Measurements from ENCODE around the gene SMC1B. TPM values are rescaled to one million over a fixed set of nuclear protein-coding genes. Genes with fewer than 3 reads are reported as not detected.
"Not testable (repeated sequence)": the region's sequence is repeated elsewhere in the genome, so short reads cannot be mapped to it uniquely, and the experiment has no call there.

SMC1B gene
- total RNA-seq, 4 donors from 2014 or later, result not detected

DNA sequence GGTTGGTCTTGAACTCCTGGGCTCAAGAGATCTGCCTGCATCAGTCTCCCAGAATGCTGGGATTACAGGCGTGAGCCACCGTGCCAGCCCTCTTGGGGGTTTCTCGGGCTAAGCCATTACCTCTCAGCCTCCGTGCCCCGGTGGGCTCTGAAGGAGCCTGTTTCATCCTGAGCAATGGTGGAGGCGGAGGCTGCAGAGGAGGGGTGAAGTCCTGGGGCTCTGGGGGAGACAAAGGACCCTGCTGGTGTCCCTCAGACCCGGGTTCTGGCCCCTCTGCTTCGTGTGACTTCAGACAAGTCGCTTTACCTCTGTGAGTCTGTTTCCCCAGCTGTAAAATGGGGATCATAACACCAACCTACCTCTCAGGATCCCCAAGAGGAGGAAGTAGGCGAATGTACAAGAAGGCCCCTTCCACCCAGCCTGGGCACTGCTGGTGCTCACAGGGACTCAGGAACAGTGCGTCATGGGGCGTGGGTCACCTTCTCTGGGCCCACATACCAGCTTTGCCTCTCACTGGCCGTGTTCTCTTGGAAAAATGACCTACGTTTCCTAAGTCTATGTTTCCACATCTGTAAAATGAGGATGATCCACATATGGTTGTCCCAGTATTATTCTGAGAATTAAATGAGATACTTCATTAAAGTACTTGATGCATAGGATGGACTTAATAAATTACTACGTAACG, 36.8 kb upstream of the SMC1B start:
- ATAC-seq, result no peak
- 78 to 100% methylated on average over 1 to 4 of the region's 16 CpGs for WGBS, 2 donors (ENCODE audit: low coverage in 1 of 2)
- H3K27me3 ChIP-seq, result no peaks in the 10 kb centered on the region
- H3K4me1 ChIP-seq, result peaks cover 0 to 30% (median 0%) of the 10 kb centered on the region in 3 donors
- H3K27ac ChIP-seq, result peak overlapping the region in 3 of 4 donors; percentile 71 to 76 (median 71)
- H3K4me3 ChIP-seq, result no peak overlapping the region
- TF ChIP-seq EP300 (IDR thresholded peaks at IDR 0.05) (no peak), POLR2A (IDR thresholded peaks at IDR 0.05) (no peak), POLR2AphosphoS5 (IDR thresholded peaks at IDR 0.05) (no peak)
- TF ChIP-seq, protein P1, sequence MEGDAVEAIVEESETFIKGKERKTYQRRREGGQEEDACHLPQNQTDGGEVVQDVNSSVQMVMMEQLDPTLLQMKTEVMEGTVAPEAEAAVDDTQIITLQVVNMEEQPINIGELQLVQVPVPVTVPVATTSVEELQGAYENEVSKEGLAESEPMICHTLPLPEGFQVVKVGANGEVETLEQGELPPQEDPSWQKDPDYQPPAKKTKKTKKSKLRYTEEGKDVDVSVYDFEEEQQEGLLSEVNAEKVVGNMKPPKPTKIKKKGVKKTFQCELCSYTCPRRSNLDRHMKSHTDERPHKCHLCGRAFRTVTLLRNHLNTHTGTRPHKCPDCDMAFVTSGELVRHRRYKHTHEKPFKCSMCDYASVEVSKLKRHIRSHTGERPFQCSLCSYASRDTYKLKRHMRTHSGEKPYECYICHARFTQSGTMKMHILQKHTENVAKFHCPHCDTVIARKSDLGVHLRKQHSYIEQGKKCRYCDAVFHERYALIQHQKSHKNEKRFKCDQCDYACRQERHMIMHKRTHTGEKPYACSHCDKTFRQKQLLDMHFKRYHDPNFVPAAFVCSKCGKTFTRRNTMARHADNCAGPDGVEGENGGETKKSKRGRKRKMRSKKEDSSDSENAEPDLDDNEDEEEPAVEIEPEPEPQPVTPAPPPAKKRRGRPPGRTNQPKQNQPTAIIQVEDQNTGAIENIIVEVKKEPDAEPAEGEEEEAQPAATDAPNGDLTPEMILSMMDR (IDR thresholded peaks at IDR 0.05), result no peak
- no peaks in the 10 kb centered on the region for H3K36me3 ChIP-seq
- H3K9me3 ChIP-seq, result no peaks in the 10 kb centered on the region

DNA sequence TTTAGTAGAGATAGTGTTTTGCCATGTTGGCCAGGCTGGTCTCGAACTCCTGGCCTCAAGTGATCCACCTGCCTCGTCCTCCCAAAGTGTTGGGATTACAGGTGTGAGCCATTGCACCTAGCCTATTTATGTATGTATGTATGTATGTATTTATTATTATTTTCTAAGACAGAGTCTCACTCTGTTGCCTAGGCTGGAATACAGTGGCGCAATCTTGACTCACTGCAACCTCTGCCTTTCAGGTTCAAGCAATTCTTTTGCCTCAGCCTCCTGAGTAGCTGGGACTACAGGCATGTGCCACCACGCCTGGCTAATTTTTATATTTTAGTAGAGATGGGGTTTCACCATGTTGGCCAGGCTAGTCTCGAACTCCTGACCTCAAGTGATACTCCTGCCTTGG, 36.0 kb upstream of the SMC1B start:
- H3K36me3 ChIP-seq, H3K9me3 ChIP-seq, H3K4me3 ChIP-seq, ATAC-seq, H3K27me3 ChIP-seq: not testable (repeated sequence)
- H3K4me1 ChIP-seq, result peaks cover 0 to 30% (median 0%) of the 10 kb centered on the region in 3 donors
- WGBS, 2 donors (ENCODE audit: low coverage in 1 of 2), result 98 to 100% methylated on average over 3 to 5 of the region's 5 CpGs
- H3K27ac ChIP-seq, result peak overlapping the region in 3 of 4 donors; percentile 71 to 76 (median 71)

DNA sequence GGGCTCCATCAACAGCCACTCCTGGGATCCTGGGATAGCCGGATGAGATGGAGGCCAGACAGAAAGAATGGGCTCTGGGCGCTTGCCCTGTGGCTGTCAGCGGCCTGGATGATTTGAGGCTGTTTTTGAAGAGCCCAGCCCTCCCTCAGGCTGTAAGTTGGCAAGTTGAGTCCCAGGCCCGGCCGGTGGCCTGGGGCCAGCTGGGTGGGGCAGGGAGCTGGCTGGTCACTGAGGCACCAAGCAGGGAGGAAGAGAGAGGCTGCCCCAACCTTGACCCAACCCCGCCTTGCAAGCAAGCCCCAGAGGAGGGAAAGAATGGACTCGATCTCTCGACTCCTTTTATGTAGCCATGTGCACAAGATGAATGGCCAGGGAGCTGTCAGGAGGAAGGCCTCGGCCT, 35.0 kb upstream of the SMC1B start:
- peak overlapping the region in 3 of 4 donors; percentile 2 to 71 (median 11) for H3K27ac ChIP-seq

DNA sequence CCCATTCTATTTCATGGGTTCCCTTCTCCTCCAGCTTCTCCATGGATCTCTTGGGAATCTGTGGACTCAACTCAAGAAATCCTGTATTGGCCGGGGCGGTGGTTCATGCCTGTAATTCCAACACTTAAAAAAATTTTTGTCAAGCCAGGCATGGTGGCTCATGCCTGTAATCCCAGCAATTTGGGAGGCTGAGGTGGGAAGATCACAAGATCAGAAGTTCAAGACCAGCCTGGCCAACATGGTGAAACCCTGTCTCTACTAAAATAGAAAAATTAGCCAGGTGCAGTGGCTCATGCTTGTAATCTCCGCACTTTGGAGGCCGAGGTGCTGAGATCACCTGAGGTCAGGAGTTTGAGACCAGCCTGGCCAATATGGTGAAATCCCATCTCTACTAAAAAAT, 34.2 kb upstream of the SMC1B start:
- Histone ChIP-seq H3K27ac (peak overlapping the region in 1 of 4 donors; percentile 14), H3K4me1 (peaks cover 0 to 25% (median 0%) of the 10 kb centered on the region in 3 donors)
- ATAC-seq, H3K4me3 ChIP-seq, H3K27me3 ChIP-seq, H3K9me3 ChIP-seq, H3K36me3 ChIP-seq: not testable (repeated sequence)
- WGBS, 2 donors (ENCODE audit: low coverage in 1 of 2), result 83% methylated on average over 2 to 4 of the region's 4 CpGs

More for the DNA sequence above, 35.0 kb upstream of the SMC1B start:
- Histone ChIP-seq H3K36me3 (no peaks in the 10 kb centered on the region), H3K4me3 (no peak overlapping the region), H3K4me1 (peaks cover 0 to 30% (median 0%) of the 10 kb centered on the region in 3 donors), H3K27me3 (no peaks in the 10 kb centered on the region), H3K9me3 (no peaks in the 10 kb centered on the region)
- WGBS, 2 donors (ENCODE audit: low coverage in 1 of 2), result 34 to 50% methylated on average over 3 to 5 of the region's 9 CpGs
- TF ChIP-seq EP300 (IDR thresholded peaks at IDR 0.05), result no peak
- TF ChIP-seq POLR2AphosphoS5 (IDR thresholded peaks at IDR 0.05), result no peak
- no peak for TF ChIP-seq POLR2A (IDR thresholded peaks at IDR 0.05)
- TF ChIP-seq, protein P1 (IDR thresholded peaks at IDR 0.05), result no peak
- ATAC-seq, result peak; percentile 71

DNA sequence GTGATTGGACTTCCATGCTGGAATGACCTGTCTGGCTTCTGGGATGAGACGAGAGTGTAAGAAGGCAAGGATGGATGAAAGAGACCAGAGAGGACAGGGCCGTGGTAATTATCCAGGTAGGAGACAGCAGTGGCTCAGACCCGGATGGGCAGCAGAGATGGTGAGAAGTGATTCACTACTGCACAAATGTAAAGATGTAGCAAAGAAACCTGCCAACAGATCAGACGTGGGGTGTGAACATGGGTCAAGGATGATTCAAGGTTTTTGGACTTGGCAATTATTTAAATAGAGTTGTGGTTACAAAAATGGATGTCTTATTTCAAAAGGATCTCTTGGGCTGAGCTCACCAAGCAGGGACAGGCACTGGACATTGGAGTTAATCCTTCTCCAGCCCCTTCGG, 32.8 kb upstream of the SMC1B start:
- ATAC-seq, result no peak

More for the DNA sequence above, 32.8 kb upstream of the SMC1B start:
- no peak overlapping the region for H3K27ac ChIP-seq
- no peak for TF ChIP-seq EP300 (IDR thresholded peaks at IDR 0.05)
- TF ChIP-seq, protein P1 (IDR thresholded peaks at IDR 0.05), result no peak
- TF ChIP-seq POLR2AphosphoS5 (IDR thresholded peaks at IDR 0.05), result no peak
- TF ChIP-seq POLR2A (IDR thresholded peaks at IDR 0.05), result no peak
- no peaks in the 10 kb centered on the region for H3K9me3 ChIP-seq
- H3K4me3 ChIP-seq, result no peak overlapping the region
- no peaks in the 10 kb centered on the region for H3K36me3 ChIP-seq
- no peaks in the 10 kb centered on the region for H3K27me3 ChIP-seq
- peaks cover 0 to 13% (median 0%) of the 10 kb centered on the region in 3 donors for H3K4me1 ChIP-seq
- WGBS, 2 donors (ENCODE audit: low coverage in 1 of 2), result 83 to 94% methylated on average over 3 to 5 of the region's 5 CpGs

Data from gastroesophageal sphincter (tissue), 4 donors.